Epithelial cell of alveolus of lung (primary cell): ENCODE results near the gene HNRNPH1. TPM values are rescaled to one million over a fixed set of nuclear protein-coding genes. Genes with fewer than 3 reads are reported as not detected.

Experiments
- total RNA-seq: library from RNA; depleted of rRNA; stranded (reverse); fragments of >200 nt; gene quantifications from 2 replicates; pipeline ENCODE4 v1.2.1, GENCODE V29; 2015

The HNRNPH1 gene, protein sequence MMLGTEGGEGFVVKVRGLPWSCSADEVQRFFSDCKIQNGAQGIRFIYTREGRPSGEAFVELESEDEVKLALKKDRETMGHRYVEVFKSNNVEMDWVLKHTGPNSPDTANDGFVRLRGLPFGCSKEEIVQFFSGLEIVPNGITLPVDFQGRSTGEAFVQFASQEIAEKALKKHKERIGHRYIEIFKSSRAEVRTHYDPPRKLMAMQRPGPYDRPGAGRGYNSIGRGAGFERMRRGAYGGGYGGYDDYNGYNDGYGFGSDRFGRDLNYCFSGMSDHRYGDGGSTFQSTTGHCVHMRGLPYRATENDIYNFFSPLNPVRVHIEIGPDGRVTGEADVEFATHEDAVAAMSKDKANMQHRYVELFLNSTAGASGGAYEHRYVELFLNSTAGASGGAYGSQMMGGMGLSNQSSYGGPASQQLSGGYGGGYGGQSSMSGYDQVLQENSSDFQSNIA
- total RNA-seq = 202 and 251 TPM in 2 replicates

DNA sequence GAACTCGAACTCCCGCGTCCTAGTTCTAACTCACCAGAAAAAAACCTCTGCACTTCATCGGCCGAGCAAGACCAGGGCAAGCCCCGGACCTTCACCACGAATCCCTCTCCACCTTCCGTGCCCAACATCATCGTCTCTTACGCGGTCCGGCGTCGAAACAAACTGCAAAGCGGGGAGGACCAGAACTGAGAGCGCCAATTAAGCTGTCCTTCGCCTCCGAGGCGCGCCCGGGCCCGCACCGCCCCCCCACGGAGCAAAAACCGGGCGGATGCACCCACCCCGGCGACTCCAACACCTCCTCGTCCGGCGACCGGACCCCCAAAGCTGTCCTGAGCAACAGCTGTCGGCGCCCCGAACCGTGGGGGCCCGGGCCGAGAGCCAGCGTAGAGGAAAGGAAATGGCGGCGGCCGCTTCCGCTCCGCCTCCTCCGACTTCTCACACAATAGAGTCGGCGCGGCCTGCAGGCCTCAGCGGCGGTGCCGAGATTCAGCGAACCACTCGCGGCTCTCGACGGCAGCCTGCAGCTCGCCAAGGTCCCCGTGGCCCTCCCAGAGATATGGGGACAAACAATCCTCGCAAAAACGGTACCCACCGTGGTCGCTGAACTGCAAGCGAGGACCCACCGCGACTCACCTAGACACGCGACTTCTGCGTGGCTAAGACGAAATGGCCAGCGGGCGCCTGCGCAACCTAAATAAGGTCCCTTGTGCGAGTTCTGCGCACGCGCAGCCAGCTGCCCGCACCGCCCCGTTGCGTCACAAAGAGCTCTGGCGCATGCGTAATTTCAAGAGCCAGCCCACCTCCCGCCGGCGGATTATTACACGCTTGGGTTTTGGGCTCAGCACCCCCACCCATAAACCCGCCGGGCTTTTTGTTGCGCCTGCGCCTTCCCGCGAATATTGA lies at the start of gene HNRNPH1:
Gene HNRNPH1 (minus strand): TSS at position 669 of the 903 bp plus-strand sequence. CDS start 538 bp downstream, at position 131.

Other genes with a start within 250 kb of the HNRNPH1 start
- gene RUFY1, start 73.1 kb downstream of the HNRNPH1 start, total RNA-seq = 19.7 and 40.0 TPM in 2 replicates
- not detected in 2 replicates for gene CBY3, start 57.4 kb upstream of the HNRNPH1 start, total RNA-seq
- 313 and 435 TPM in 2 replicates for gene CANX, start 75.3 kb upstream of the HNRNPH1 start, total RNA-seq
- 11.6 and 38.7 TPM in 2 replicates for gene MAML1, start 109.2 kb upstream of the HNRNPH1 start, total RNA-seq
- gene LTC4S, start 170.3 kb upstream of the HNRNPH1 start, total RNA-seq = 1.6 and 7.0 TPM in 2 replicates
- gene MGAT4B, start 183.2 kb upstream of the HNRNPH1 start, total RNA-seq = 119 and 215 TPM in 2 replicates
- 355 and 486 TPM in 2 replicates for gene SQSTM1, start 197.2 kb upstream of the HNRNPH1 start, total RNA-seq
- 4.5 and 22.0 TPM in 2 replicates for gene MRNIP, start 235.1 kb upstream of the HNRNPH1 start, total RNA-seq